SU-DHL-6 (cell line): ENCODE results near the gene PDE9A.

ENCODE experiments used
- EZH2phosphoT487 ChIP-seq: fragments of 200-600 bp; sonication (generic), shearing (Covaris generic); conservative IDR thresholded peaks from 2 replicates; pipeline ENCODE4 v1.6.1; 2018; ENCODE audit warnings: mild to moderate bottlenecking, antibody characterized with exemption, low read length, moderate library complexity, mixed read lengths
- TF ChIP-seq, protein P1 (sequence below): fragments of 200-600 bp; sonication (generic); IDR thresholded peaks from one replicate; pipeline ENCODE4 v1.5.1; 2017; ENCODE audit warnings: antibody characterized with exemption, mild to moderate bottlenecking, low read length, moderate library complexity; ENCODE audit not compliant: insufficient read depth, poor library complexity, severe bottlenecking

DNA sequence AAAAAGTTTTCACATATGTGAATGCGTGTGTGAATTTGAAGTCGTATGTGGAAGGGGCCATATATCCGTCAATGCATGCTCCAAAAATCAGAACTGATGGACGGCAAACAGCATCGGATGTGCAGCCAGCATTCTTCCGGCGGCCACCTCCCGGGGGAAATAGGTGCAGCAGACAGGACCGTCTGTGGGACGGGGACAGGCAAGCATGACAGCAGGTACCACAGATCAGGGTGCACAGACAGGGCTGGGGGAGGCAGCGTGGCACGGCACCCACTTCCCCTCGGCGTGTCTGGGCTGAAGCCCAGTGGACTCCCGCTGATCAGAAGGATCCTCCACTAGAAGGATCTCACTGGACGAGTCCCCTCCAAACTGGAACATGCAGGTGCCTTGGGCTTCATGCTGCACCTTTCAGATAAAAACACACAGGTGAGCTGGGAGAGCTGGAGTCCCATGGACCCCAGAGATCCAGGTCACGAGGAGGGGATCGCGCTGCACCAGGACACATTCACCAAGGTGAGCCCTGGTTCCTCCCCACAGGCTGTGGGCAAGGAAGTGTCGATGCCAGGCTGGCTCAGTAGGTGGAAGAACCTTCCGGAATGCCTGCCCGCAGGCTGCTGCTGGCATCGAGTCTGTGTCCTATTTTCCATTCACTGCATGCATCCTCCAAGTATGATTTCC lies 25.3 kb downstream of the PDE9A start:
- TF ChIP-seq, protein P1, sequence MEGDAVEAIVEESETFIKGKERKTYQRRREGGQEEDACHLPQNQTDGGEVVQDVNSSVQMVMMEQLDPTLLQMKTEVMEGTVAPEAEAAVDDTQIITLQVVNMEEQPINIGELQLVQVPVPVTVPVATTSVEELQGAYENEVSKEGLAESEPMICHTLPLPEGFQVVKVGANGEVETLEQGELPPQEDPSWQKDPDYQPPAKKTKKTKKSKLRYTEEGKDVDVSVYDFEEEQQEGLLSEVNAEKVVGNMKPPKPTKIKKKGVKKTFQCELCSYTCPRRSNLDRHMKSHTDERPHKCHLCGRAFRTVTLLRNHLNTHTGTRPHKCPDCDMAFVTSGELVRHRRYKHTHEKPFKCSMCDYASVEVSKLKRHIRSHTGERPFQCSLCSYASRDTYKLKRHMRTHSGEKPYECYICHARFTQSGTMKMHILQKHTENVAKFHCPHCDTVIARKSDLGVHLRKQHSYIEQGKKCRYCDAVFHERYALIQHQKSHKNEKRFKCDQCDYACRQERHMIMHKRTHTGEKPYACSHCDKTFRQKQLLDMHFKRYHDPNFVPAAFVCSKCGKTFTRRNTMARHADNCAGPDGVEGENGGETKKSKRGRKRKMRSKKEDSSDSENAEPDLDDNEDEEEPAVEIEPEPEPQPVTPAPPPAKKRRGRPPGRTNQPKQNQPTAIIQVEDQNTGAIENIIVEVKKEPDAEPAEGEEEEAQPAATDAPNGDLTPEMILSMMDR = no peak
- TF ChIP-seq EZH2phosphoT487 = no peak
